Ecto neural progenitor cell (in vitro differentiated cells): ENCODE data around the gene IWS1.
"Not testable (repeated sequence)": the region's sequence is repeated elsewhere in the genome, so short reads cannot be mapped to it uniquely, and the experiment has no call there.

Experiments used
- DNase-seq: peaks from one replicate; pipeline ENCODE4 v3.0.0-alpha.2; 2018; ENCODE audit warnings: low spot score

The IWS1 gene

DNA sequence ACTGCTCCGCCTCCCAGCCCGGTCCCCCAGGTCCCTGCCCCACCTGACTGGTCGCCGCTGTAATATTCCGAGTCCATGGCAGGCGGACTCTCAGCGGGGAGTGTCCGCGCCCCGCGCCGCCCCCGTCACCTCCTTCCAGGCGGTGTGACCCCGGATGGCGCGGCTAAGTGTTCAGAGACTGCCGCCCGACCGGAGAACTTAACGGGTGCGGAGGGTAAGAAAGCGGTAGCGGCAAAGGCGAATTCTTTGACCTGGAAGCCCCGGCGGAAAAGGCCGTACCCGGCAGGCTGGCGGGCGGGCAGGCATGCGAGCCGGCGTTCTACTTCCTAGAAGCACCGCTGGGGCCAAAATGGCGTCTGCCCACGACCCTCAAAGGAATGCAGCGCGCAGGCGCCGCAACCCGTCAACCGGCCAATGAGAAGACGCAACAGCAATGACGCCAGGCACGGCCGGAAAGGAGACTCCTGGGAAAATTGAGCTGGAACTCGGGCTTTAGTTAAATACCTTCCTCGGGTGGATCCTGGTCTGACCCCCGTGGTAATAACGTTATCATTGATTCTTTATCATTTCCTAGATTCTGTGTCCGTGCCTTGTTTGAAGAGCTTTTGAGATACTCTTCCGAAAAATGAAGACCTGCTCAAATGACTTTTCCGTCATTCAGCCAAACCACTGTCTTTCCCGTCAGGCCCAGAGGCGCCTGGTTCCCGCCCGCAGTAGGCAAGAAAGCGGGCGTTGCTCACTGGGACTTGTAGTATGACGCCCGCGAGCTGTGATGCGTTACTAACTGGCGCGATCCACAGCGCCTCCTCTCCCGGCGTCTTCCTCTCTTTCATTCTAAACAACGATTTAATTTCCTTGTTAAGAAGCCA lies at the start of gene IWS1:
IWS1 (minus strand) TSS at position 358 of the 869 bp plus-strand sequence; CDS start at position 77, 281 bp downstream.
- peak; percentile 97 for DNase-seq

DNA sequence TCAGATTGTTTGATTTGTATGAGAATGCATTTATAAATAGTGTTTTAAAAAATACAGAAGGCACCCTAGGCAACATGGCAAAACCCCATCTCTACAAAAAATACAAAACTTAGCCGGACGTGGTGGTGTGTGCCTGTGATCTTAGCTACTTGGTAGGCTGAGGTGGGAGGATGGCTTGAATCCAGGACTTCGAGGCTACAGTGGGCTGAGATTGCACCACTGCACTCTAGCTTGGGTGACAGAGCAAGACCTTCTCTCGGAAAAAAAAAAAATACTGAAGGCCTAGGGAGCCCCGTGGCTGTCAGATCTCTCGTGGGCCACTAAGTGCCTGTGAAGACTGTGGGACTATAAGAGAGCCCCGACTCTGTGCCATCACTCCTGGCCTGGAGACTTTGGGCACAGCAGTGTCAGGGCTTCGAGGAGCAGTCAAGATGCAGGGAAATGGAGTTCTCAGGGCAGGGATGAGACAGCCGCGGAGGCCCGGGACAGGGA lies 49.7 kb upstream of the IWS1 start:
- no peak for DNase-seq

DNA sequence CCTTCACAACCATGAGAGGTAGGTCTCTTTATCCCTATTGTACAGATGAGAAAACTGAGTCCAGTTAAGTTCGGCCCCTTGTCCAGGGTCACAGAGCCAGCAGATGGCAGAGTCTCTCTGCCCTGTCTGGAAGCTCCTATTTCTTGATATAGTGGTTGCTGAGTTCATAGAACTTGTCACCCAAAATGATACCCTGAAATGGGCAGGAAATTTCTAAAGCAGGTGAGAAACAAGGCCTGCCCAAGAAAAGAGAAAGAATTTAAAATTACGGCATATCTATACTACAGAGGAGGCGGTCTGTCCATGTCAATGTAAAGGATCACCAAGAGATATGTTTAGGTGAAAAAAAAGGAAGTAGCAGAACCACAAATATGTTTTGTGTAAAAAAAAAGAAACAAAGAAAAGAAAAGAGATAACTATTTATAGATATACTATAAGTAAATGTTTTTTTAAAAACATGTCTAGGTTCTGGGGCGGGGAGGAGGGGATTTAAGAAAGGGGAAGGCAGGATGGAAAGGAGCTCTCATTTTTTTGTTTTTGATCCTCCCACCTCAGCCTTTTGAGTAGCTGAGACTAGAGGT lies 49.0 kb upstream of the IWS1 start:
- no peak for DNase-seq

DNA sequence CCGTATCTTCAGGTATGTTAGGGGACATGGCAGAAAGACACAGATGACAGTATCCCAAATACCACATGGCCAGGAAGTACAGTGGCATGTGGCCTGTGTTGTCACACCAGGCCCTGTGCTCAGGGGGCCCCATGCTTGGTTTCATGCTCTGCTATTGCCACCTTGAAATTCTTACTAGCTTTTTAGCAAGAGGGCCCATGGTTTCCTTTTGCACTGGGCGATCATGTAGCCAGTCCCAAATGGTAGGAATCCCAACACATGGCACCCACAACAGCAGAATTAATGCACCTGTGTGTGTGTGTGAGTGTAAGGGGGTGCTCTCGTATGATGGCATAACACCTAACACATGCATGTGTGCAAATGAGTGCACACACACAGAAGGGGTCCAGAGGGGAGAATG lies 48.4 kb upstream of the IWS1 start:
- DNase-seq: peak; percentile 33

DNA sequence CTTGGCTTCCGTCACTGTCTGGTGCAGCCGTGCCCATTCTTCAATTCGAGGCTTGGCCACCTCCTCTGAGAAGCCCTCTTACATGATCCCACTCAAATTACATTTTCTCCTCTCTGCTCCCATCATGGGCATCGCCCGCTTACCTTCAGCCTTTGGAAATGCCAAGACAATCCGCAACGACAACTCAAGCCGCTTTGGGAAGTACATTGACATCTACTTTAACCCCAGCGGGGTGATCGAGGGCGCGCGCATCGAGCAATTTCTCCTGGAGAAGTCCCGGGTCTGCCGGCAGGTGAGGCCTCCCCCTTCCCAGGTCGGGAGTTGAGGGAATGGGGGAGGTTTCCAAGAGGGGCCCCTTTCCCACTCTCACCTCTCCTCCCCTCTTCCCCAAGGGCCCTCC lies 47.5 kb upstream of the IWS1 start:
- DNase-seq: peak; percentile 31

DNA sequence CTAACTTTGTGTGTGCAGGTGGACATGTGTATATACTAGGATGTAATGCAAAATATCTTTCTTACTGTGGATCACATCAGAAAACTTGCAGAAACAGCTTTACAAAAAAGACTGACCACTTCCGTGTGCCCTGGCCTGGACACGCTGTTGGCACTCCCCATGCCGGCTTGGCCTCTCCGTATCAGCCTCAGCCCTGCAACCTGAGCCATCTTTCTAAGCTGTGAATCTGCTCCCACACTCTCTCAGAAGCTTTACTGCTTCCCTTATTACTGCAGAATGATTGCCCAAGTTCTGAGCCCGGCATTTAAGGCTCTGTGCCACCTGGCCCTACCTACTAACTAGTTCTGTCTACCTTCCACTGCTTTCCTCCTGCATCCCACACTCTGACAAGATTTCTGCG lies 47.0 kb upstream of the IWS1 start:
- no peak for DNase-seq

DNA sequence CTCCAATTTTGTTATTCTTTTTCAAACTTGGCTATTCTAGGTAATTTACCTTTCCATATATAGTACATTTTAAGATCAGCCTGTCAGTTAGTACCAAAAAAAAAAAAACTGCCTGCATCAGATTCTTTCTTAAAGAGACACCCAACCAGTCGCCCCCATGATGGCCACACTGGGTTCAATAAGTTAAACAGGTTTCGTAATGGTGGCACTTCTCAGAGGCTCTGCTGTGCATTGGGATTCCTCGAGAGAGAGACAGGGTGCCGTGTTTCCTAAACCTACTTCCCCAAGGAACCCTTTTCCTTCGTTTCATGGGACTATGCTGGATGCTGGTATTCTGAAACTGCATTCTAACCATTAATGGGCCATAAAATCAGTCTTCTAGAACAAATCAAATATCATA lies 46.6 kb upstream of the IWS1 start:
- no peak for DNase-seq

DNA sequence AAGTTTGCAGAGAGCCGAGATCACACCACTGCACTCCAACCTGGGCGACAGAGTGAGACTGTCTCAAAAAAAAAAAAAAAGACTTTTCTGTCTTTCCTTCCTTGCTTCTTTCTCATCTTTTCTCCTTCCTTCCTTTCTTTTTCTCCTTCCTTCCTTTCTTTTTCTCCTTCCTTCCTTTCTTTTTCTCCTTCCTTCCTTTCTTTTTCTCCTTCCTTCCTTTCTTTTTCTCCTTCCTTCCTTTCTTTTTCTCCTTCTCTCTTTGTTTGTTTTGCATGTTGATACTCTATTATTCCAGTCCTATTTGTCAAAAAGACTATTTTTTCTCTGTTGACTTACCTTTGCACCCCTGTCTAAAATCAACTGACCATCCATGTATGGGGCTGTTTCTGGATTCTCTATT lies 46.1 kb upstream of the IWS1 start:
- not testable (repeated sequence) for DNase-seq

DNA sequence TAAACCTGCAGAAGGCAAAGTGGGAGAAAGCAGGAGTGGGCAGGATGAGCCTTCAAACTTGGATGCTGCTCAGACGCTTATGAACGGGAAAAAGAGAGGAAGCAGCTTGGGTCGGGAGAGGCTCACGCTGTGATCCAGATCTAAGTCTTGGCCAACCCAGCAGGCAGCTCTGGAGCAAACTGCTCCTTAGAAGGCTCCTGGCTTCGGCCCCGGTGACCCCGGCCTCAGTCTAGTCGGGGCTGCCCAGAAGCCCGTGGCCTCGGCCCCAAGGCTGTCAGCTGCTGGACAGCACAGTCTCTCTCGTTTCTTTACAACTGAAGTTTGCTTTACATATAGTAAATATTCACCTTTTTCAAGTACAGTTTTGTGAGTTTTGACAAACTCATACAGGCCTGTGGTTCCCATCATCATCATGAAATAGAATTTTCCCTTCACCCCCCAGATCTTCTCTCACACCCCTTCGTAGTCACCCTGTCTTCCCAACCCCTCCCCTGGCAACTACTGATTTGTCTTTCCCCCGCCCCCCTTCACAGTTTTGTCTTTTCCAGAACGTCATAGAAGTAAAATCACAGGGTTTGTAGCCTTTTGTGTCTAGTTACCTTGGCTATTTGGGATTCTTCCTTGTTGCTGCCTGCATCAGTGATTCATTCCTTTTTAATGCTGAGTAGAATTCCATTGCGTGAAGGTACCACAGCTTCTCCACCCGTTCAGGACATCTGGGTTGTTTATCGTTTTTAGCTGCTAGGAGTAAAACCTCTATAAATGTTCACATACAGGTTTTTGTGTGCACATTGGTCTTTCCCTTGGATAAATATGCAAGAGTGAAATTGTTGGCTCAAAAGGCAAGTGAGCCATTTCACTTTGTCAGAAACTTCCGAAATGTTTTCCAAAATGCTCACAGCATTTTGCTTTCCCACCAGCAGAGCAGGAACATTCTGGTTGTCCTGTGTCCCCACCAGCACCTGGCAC lies 44.3 kb upstream of the IWS1 start:
- DNase-seq: peak; percentile 37

DNA sequence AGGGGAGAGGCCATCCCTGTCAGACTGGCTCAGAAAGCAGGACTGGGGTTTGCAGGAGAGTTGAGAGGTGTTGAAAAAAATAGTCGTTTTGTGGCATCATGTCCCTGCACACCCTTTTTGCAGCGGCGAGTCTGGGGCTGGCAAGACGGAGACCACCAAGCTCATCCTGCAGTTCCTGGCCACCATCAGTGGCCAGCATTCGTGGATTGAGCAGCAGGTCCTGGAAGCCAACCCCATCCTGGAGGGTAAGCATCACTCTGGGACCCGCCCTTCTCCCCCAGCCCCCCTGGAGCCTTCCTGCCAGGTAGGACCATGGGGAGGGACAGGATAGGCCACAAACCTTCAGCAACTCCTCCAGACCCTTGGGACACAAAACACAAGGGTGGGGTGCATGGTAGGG lies 43.4 kb upstream of the IWS1 start:
- no peak for DNase-seq

DNA sequence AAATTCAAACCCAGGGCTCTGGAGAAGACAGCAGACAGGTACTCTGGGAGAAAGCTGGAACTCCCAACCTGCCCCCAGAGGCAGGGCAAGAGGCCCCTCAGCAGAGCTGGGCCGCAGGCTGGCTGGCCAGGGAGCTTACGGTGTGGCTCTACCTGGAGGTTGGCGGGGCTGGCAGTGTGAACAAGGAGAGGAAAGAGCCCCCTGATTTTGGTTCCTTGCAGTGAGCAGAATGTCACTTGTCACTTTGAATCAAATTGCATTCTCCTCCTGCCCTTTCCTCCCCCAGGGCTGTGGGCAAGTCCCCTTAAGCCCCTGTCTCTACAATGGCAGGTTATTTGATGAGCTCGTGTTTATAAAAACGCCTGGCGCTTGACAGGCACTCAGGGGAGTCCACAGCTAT lies 41.8 kb upstream of the IWS1 start:
- DNase-seq: peak; percentile 35

DNA sequence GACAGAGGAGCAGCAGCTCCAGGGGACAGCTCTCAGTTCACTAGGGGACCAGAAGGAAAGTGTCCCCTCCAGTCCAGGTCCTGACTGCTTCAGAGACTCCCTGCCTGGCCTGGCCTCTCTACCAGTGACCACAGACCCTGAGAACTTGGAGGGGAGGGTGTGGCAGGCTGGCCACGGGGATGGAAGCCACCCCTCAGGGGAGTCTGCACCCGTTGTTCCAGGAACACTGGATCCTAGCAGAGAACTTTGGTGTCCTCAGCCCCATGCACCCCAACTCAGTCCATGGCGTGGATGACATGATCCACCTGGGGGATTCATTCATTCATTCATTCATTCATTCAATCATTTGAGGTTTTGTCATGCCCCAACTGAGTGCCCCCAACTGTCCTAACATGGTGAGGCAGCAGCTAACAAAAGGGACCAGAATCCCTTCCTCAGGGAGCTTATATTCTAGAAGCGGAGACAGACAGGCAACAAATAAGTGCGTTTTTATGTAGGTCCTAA lies 41.1 kb upstream of the IWS1 start:
- DNase-seq: peak; percentile 34

DNA sequence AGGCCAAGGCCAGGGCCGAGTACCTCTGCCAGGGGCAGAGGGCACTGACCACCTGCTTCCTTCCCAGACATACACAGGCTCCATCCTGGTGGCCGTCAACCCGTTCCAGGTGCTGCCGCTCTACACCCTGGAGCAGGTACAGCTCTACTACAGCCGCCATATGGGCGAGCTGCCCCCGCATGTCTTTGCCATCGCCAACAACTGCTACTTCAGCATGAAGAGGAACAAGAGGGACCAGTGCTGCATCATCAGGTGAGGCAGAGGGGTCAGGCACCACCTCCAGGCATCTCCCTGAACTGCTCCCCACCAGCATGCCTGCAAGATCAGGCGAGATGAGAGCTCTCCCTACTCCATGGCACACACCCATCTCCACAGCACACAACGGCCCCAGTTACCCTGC lies 40.3 kb upstream of the IWS1 start:
- DNase-seq: peak; percentile 43

DNA sequence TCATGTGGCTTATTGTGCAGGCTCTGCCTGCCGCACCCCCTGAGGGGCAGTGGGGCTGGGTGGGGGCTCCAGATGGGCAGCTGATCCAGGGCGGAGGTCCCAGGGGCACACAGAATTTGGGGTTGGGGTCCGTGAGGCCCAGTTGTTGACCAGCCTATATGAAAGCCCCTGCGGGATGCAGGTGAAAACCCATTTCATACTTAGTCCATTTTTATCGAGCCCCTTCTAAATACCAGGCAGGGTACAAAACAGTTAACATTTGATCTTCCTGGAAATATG lies 39.8 kb upstream of the IWS1 start:
- no peak for DNase-seq

DNA sequence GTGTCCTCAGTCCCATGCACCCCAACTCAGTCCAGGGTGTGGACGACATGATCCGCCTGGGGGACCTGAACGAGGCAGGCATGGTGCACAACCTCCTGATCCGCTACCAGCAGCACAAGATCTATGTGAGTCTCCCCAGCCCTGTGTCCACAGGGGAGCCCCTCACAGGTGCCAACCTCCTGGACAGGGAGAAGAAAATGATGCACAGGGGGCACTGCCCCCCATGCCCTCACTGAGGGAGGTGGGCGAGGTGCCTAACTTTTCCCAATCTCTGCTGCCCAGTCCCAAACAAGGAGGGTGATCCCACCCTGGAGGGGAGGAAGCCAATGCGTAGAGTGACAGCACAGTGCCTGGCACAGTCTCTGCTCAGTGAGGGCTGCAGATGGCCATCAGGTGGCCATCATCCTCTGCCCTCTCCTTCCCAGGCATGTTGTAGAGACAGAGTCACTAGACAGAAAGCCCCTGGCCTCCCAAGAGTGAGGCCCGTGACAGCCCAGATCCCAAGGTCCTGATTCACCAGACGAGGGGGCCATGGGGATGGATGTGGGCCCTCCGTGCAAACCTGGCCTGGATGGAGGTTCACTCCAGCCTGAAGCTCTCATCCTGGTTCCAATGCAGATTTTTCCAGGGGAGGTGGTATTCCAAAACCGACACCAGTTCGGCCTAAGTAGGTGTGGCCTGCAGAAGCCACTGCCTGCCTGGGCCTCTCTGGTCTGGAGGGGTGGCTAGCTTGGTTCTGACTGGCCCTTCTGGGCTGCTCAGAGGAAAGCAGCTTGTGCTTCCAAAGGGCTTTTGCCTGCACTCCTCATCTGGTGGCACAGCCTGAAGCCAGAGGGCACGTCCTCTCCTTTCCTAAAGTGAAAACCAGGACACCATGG lies 39.2 kb upstream of the IWS1 start:
- peak; percentile 43 for DNase-seq

DNA sequence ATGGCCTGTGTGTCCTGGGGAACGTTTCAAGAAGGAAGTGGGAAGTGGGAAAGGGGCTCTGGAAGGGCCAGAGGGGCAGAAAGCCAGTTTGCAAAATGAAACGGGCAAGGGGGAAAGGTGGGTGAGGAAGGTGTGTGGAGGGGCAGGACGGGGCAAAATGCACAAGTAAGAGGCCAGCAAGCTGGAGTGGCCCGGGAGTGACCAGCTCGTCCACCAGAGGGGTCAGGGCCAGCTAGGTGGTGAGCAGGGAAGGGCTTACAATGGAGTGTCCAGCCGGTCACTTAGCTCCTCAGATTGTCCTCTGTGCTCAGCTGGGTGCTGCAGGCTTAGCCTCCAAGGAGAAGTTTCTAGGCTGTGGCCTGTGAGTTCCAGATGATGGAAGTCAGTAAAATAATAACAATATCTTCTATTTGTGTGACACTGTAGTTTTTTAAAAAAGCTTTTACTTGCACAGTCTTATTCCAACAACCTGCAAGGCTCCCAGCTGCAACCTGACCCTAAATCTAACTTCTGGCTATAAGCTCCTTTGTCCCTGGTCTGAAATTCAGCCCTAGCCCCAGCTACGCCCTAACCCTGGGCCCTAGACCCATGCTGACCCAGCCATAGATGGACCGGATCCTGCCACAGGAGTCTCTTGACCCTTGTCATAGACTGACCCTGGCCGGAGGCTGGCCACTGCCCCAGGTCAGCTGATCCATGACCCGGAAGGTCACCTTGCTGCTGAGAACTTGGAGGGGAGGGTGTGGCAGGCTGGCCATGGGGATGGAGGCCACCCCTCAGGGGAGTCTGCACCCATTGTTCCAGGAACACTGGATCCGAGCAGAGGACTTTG lies 38.4 kb upstream of the IWS1 start:
- no peak for DNase-seq

DNA sequence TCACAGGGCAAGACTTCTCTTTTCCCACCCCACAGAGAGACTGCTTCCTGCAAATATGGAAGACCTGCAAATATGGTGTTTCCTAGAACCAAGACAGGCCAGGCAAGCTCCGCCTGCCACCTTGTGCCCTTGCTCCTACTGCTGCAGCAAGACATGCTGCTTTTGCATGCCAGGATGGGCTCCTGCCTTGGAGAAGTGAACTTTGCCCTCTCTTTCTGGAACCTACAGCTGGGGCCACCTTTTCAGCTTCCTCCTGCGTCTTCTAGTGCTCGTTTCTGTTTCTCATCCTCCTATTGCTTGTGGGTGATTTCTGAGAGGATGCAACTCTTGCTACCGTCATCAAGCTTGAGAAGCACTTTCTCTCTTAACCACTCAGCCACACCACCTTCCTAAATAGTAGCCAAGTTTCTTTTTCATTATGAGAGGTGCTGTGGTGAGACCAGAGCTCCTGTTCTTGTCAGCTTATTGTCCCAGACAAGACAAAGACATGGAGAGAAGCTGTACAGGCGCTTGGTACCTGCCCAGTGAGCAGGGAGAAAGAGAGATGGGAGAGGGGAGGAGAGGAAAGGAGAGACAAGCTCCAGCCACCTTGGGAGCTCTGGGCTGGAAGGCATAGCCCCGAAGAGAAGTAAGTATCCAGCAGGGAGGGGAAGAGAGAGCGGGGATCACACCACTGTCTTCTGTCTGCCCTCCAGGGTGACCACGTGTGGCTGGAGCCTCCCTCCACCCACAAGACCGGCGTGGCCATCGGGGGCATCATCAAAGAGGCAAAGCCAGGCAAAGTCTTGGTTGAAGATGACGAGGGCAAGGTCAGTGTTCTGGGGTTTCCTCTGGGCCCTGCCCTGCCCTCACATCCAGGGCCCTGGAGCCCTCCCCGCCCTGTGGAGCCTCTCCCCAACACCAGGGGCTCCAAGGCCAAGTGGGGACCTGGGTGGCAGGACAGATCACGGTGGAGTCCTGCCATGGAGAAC lies 37.5 kb upstream of the IWS1 start:
- no peak for DNase-seq

DNA sequence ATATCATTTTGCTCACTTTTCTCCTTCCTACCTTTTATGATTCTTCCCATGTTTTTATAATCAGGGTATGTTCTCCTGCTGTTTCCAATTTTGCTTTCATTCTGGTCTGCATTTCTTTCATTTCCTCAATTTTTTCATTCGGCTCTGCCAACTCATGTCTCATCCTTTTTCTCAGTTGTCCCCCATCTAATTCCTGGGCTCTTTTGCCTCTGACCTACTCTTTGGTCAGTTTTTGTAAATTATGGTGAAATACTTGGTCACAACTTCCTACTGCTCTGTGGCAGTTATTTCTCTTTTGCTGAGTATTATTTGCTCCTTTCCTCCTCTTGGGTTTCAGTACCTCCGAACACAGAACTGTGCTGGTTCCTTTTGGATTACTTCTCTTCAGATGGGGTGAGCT lies 36.6 kb upstream of the IWS1 start:
- DNase-seq: no peak

DNA sequence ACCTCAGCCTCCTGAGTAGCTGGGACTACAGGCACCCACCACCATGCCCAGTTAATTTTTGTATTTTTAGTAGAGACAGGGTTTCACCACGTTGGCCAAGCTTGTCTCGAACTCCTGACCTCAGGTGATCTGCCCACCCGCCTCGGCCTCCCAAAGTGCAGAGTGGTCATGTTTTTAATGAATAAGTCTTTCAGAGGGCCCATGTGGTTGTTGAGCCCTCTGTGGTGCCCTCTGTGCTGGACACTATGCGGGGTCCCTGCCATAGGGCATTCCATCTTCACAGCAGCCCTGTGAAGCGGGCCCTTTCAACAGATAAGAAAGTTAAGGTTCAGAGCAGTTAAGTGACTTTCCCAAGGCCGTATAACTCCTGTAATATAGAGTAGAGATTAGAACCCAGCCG lies 35.1 kb upstream of the IWS1 start:
- no peak for DNase-seq
